ENCODE measurements around the gene POLR3H.

POLR3H gene

GRCh38 chr22:41557401-41558240, 13.4 kb upstream of the POLR3H start:
- H3K4me3 ChIP-seq (replicated peaks; ENCODE audit: low read depth, low read length) = no peak overlapping the region
- no peaks in the 10 kb centered on the region; the same call in 1 of the 2 replicates for H3K27me3 ChIP-seq (replicated peaks; ENCODE audit: control insufficient read depth, insufficient read depth, low read length)
- no peak for TF ChIP-seq CTCF (IDR thresholded peaks at IDR 0.05; ENCODE audit: insufficient read depth, low read length, poor library complexity, severe bottlenecking)
- no peaks in the 10 kb centered on the region for H3K36me3 ChIP-seq (ENCODE audit: control insufficient read depth, insufficient read depth, low read length)
- DNase-seq (ENCODE audit: extremely low read depth, insufficient read length) = no peak

DNA sequence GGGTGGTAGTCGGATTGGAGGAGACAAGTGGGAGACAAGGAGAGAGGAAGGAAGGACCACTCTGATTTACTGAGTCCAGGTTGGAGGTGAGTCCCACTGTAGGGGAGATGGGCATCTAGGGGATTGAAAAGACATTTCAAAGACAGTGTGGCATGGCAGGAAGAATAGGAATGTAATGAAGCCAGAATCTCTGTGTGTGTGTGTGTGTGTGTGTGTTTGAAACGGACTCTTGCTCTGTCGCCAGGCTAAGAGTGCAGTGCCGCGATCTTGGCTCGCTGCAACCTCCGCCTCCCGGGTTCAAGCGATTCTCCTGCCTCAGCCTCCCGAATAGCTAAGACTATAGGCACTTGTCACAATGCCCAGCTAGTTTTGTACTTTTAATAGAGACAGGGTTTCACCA, 12.3 kb upstream of the POLR3H start:
- Histone ChIP-seq H3K4me3 (replicated peaks; ENCODE audit: low read depth, low read length) (no peak overlapping the region), H3K27me3 (replicated peaks; ENCODE audit: control insufficient read depth, insufficient read depth, low read length) (peaks cover 1% of the 10 kb centered on the region), H3K36me3 (ENCODE audit: control insufficient read depth, insufficient read depth, low read length) (no peaks in the 10 kb centered on the region)
- TF ChIP-seq CTCF (IDR thresholded peaks at IDR 0.05; ENCODE audit: insufficient read depth, low read length, poor library complexity, severe bottlenecking) = no peak
- no peak for DNase-seq (ENCODE audit: extremely low read depth, insufficient read length)

DNA sequence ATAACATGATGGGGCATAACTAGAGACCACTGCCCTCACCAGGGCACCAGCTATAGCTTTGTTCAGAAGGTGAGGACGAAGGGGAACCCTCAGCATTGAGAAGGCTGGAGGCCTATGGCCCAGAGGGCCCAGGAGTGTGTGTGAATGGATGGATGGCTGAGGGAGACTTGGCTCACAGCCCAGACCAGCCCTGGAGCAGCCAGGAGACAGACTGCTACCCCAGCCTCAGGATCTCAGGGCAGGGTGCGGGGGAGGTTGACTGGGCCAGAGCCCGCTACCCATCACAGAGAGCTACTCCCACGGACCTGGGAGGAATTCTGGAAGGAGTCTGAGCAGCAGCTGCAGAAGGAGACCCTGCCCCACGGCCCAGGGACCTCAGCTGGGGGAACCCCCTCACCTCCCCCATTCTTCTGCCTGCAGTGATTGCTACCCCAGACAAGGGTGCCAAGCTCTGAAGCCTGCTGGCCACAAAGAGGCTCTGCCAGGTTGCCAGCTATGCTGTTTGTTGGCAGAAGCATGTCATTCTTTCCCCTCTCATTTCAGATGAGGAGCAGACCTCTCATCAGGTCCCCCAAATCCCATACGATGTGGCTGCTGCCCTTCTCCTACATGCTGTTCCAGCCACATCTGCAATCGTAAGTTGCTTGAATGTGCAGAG, 11.2 kb upstream of the POLR3H start:
- DNase-seq (ENCODE audit: extremely low read depth, insufficient read length) = no peak
- Histone ChIP-seq H3K36me3 (ENCODE audit: control insufficient read depth, insufficient read depth, low read length) (no peaks in the 10 kb centered on the region), H3K27me3 (replicated peaks; ENCODE audit: control insufficient read depth, insufficient read depth, low read length) (peaks cover 1% of the 10 kb centered on the region; the same call in 1 of the 2 replicates), H3K4me3 (replicated peaks; ENCODE audit: low read depth, low read length) (no peak overlapping the region)
- TF ChIP-seq CTCF (IDR thresholded peaks at IDR 0.05; ENCODE audit: insufficient read depth, low read length, poor library complexity, severe bottlenecking) = no peak

GRCh38 chr22:41551877-41552582, 7.8 kb upstream of the POLR3H start:
- TF ChIP-seq CTCF (IDR thresholded peaks at IDR 0.05; ENCODE audit: insufficient read depth, low read length, poor library complexity, severe bottlenecking) = no peak
- Histone ChIP-seq H3K36me3 (ENCODE audit: control insufficient read depth, insufficient read depth, low read length) (no peaks in the 10 kb centered on the region), H3K27me3 (replicated peaks; ENCODE audit: control insufficient read depth, insufficient read depth, low read length) (peaks cover 1% of the 10 kb centered on the region), H3K4me3 (replicated peaks; ENCODE audit: low read depth, low read length) (no peak overlapping the region)
- DNase-seq (ENCODE audit: extremely low read depth, insufficient read length) = no peak

DNA sequence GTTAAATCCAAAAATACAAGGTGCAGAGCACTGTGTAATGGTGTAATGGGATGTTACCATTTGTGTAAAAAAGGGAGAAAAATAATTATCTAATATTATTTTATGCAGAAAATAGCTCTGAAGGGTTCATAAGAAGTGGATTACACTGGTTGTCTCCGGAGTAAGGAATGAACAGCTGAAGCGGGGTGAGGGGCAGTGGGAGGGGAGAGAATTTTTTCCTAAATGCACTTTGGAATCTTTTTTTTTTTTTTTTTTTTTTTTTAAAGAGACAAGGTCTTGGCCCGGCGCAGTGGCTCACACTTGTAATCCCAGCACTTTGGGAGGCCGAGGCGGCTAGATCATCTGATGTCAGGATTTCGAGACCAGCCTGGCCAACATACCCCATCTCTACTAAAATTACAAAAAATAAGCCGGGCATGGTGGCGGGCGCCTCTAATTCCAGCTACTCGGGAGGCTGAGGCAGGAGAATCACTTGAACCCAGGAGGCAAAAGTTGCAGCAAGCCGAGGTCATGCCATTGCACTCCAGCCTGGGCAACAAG, 6.8 kb upstream of the POLR3H start:
- H3K36me3 ChIP-seq (ENCODE audit: control insufficient read depth, insufficient read depth, low read length) = no peaks in the 10 kb centered on the region
- no peak overlapping the region for H3K4me3 ChIP-seq (replicated peaks; ENCODE audit: low read depth, low read length)
- peaks cover 1% of the 10 kb centered on the region for H3K27me3 ChIP-seq (replicated peaks; ENCODE audit: control insufficient read depth, insufficient read depth, low read length)
- DNase-seq (ENCODE audit: extremely low read depth, insufficient read length) = no peak
- TF ChIP-seq CTCF (IDR thresholded peaks at IDR 0.05; ENCODE audit: insufficient read depth, low read length, poor library complexity, severe bottlenecking) = no peak
